HepG2 (cell line): ENCODE measurements around the gene CLDND2. TPM values are rescaled to one million over a fixed set of nuclear protein-coding genes. Genes with fewer than 3 reads are reported as not detected.

ENCODE experiments used
- AGO1 ChIP-seq: fragments of 200-400 bp; formaldehyde crosslinking; IDR thresholded peaks from 2 replicates; pipeline ENCODE4 v1.6.1; 2017; ENCODE audit warnings: mild to moderate bottlenecking, low read depth, low read length, moderate library complexity; ENCODE audit not compliant: poor library complexity, severe bottlenecking
- GABPB1 ChIP-seq: IDR thresholded peaks from 2 replicates; pipeline ENCODE4 v1.6.1; 2016; ENCODE audit warnings: mild to moderate bottlenecking, missing genetic modification reagents, moderate library complexity, missing compliant biosample characterization
- HNF4G ChIP-seq, 2 experiments: sonication (generic) in 1 of 2; formaldehyde crosslinking in 1 of 2; IDR thresholded peaks; 2 replicates each; pipeline versions ENCODE4 v1.4.0 to v1.6.1; 2011 to 2020; ENCODE audit warnings: borderline replicate concordance in 2 of 2, low read depth in 2 of 2, mild to moderate bottlenecking in 2 of 2, low read length in 1 of 2, missing genetic modification reagents in 1 of 2, moderate library complexity in 1 of 2
- NR3C1 ChIP-seq: sonication (generic); formaldehyde crosslinking; IDR thresholded peaks from 2 replicates; pipeline ENCODE4 v1.4.0; 2020; ENCODE audit warnings: missing genetic modification reagents
- ZNF121 ChIP-seq: sonication (generic); formaldehyde crosslinking; IDR thresholded peaks from 2 replicates; pipeline ENCODE4 v1.5.0; 2020; ENCODE audit warnings: mild to moderate bottlenecking, missing genetic modification reagents
- ZNF883 ChIP-seq: sonication (generic); formaldehyde crosslinking; IDR thresholded peaks from 2 replicates; pipeline ENCODE4 v1.5.1; 2020; ENCODE audit warnings: mild to moderate bottlenecking, missing genetic modification reagents; ENCODE audit errors: not compliant biosample characterization
- polyA plus RNA-seq, 8 experiments: library from polyadenylated mRNA; depleted of rRNA in 3 of 8; stranded (reverse) in 7 of 8; unstranded in 1 of 8; fragments of >200 nt; fragmentation: Illumina TruSeq in 4 of 8; extraction: Trizol in 4 of 8; gene quantifications; 2 replicates each; pipeline versions ENCODE4 v1.2.1 to v1.2.3, GENCODE V29; 2011 to 2016; ENCODE audit warnings: low read depth in 4 of 8, missing spikeins in 1 of 8, mixed read lengths in 1 of 8; ENCODE audit not compliant: insufficient read depth in 1 of 8
- total RNA-seq, 5 experiments: library from RNA; depleted of rRNA; stranded (reverse); fragments of >200 nt; fragmentation: Illumina TruSeq; extraction: Trizol; gene quantifications; 2 replicates each; pipeline ENCODE4 v1.2.3, GENCODE V29; 2016; ENCODE audit warnings: low read depth in 1 of 5
- TF ChIP-seq, protein P1 (sequence below): sonication (generic); formaldehyde crosslinking; IDR thresholded peaks from 2 replicates; pipeline ENCODE4 v1.8.0; 2022; ENCODE audit warnings: missing genetic modification reagents, mild to moderate bottlenecking, borderline replicate concordance
- TF ChIP-seq, protein P2 (sequence below): sonication (generic); formaldehyde crosslinking; IDR thresholded peaks from 2 replicates; pipeline ENCODE4 v1.4.0; 2020; ENCODE audit warnings: missing genetic modification reagents, borderline replicate concordance
- TF ChIP-seq, protein P3 (sequence below): sonication (generic); formaldehyde crosslinking; IDR thresholded peaks from 2 replicates; pipeline ENCODE4 v1.4.0; 2020; ENCODE audit warnings: missing genetic modification reagents
- TF ChIP-seq, protein P4 (sequence below): sonication (generic); formaldehyde crosslinking; IDR thresholded peaks from 2 replicates; pipeline ENCODE4 v1.9.0; 2021; ENCODE audit warnings: missing genetic modification reagents, mild to moderate bottlenecking, borderline replicate concordance
- TF ChIP-seq, protein P5 (sequence below): sonication (generic); formaldehyde crosslinking; IDR thresholded peaks from 2 replicates; pipeline ENCODE4 v1.8.0; 2022; ENCODE audit warnings: missing genetic modification reagents, mild to moderate bottlenecking, moderate library complexity, borderline replicate concordance
- TF ChIP-seq, protein P6 (sequence below): sonication (generic); formaldehyde crosslinking; IDR thresholded peaks from 2 replicates; pipeline ENCODE4 v1.4.0; 2020; ENCODE audit warnings: missing genetic modification reagents

CLDND2 gene
- total and polyA plus RNA-seq, 2 of the 13 experiments (the other 11 are each of a cell fraction or from before 2014, with no cell fraction given): 0.84 to 1.8 TPM

DNA sequence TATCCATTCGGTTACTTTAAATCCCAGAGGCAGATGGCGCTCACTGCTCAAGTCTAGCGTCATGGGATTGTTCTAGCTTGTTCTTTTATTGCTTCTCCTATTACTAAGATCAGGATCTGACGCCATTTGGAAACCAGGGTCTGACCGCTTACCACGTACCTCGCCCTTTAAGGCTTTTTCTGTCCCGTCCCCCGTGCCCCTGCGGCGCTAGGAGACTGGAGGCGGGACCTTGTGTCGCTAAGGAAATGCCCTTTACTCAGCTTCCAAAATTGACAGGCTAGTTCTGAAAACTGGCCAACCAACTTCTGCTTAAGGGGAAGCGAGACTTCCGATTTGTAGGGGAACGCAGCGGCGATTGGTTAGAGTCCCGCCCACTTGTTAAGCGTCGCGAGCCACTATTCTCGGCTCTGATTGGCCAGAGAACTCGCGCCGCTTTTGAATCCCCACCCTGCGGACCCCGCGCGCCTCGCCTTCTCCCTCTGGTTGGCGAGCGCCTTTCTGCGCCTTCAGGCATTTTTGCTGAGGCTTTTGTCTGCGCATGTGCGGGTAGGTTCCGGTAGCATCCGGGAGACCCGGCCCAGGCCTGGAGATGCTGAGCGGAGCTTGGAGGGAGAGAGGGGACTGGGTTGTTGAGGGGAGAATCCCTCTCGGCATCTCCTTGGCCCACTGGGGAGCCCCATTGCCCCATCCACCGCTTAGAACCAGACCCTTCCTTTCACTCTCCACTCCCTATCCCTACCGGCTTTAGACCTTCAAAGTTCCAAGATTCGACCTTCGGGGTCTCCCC, 25.4 kb upstream of the CLDND2 start (continued):
- TF ChIP-seq, protein P1, sequence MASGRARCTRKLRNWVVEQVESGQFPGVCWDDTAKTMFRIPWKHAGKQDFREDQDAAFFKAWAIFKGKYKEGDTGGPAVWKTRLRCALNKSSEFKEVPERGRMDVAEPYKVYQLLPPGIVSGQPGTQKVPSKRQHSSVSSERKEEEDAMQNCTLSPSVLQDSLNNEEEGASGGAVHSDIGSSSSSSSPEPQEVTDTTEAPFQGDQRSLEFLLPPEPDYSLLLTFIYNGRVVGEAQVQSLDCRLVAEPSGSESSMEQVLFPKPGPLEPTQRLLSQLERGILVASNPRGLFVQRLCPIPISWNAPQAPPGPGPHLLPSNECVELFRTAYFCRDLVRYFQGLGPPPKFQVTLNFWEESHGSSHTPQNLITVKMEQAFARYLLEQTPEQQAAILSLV (CRISPR knock-in tag): peak; percentile 55; the same call in 1 of the 2 replicates
- TF ChIP-seq GABPB1 (peak; percentile 91), NR3C1 (no peak), ZNF121 (no peak), HNF4G (IDR thresholded peaks at IDR 0.05; ENCODE audit: borderline replicate concordance, low read depth, low read length) (peak; percentile 43; the same call in 1 of the 2 replicates), HNF4G (CRISPR knock-in tag; IDR thresholded peaks at IDR 0.05; ENCODE audit: borderline replicate concordance, low read depth) (no peak), ZNF883 (CRISPR knock-in tag) (peak; percentile 20), AGO1 (no peak)
- TF ChIP-seq, protein P2, sequence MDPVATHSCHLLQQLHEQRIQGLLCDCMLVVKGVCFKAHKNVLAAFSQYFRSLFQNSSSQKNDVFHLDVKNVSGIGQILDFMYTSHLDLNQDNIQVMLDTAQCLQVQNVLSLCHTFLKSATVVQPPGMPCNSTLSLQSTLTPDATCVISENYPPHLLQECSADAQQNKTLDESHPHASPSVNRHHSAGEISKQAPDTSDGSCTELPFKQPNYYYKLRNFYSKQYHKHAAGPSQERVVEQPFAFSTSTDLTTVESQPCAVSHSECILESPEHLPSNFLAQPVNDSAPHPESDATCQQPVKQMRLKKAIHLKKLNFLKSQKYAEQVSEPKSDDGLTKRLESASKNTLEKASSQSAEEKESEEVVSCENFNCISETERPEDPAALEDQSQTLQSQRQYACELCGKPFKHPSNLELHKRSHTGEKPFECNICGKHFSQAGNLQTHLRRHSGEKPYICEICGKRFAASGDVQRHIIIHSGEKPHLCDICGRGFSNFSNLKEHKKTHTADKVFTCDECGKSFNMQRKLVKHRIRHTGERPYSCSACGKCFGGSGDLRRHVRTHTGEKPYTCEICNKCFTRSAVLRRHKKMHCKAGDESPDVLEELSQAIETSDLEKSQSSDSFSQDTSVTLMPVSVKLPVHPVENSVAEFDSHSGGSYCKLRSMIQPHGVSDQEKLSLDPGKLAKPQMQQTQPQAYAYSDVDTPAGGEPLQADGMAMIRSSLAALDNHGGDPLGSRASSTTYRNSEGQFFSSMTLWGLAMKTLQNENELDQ: no peak
- TF ChIP-seq, protein P3, sequence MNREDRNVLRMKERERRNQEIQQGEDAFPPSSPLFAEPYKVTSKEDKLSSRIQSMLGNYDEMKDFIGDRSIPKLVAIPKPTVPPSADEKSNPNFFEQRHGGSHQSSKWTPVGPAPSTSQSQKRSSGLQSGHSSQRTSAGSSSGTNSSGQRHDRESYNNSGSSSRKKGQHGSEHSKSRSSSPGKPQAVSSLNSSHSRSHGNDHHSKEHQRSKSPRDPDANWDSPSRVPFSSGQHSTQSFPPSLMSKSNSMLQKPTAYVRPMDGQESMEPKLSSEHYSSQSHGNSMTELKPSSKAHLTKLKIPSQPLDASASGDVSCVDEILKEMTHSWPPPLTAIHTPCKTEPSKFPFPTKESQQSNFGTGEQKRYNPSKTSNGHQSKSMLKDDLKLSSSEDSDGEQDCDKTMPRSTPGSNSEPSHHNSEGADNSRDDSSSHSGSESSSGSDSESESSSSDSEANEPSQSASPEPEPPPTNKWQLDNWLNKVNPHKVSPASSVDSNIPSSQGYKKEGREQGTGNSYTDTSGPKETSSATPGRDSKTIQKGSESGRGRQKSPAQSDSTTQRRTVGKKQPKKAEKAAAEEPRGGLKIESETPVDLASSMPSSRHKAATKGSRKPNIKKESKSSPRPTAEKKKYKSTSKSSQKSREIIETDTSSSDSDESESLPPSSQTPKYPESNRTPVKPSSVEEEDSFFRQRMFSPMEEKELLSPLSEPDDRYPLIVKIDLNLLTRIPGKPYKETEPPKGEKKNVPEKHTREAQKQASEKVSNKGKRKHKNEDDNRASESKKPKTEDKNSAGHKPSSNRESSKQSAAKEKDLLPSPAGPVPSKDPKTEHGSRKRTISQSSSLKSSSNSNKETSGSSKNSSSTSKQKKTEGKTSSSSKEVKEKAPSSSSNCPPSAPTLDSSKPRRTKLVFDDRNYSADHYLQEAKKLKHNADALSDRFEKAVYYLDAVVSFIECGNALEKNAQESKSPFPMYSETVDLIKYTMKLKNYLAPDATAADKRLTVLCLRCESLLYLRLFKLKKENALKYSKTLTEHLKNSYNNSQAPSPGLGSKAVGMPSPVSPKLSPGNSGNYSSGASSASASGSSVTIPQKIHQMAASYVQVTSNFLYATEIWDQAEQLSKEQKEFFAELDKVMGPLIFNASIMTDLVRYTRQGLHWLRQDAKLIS (CRISPR knock-in tag): no peak
- TF ChIP-seq, protein P4, sequence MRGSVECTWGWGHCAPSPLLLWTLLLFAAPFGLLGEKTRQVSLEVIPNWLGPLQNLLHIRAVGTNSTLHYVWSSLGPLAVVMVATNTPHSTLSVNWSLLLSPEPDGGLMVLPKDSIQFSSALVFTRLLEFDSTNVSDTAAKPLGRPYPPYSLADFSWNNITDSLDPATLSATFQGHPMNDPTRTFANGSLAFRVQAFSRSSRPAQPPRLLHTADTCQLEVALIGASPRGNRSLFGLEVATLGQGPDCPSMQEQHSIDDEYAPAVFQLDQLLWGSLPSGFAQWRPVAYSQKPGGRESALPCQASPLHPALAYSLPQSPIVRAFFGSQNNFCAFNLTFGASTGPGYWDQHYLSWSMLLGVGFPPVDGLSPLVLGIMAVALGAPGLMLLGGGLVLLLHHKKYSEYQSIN (CRISPR knock-in tag): no peak
- TF ChIP-seq, protein P5, sequence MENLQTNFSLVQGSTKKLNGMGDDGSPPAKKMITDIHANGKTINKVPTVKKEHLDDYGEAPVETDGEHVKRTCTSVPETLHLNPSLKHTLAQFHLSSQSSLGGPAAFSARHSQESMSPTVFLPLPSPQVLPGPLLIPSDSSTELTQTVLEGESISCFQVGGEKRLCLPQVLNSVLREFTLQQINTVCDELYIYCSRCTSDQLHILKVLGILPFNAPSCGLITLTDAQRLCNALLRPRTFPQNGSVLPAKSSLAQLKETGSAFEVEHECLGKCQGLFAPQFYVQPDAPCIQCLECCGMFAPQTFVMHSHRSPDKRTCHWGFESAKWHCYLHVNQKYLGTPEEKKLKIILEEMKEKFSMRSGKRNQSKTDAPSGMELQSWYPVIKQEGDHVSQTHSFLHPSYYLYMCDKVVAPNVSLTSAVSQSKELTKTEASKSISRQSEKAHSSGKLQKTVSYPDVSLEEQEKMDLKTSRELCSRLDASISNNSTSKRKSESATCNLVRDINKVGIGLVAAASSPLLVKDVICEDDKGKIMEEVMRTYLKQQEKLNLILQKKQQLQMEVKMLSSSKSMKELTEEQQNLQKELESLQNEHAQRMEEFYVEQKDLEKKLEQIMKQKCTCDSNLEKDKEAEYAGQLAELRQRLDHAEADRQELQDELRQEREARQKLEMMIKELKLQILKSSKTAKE (CRISPR knock-in tag): no peak
- TF ChIP-seq, protein P6, sequence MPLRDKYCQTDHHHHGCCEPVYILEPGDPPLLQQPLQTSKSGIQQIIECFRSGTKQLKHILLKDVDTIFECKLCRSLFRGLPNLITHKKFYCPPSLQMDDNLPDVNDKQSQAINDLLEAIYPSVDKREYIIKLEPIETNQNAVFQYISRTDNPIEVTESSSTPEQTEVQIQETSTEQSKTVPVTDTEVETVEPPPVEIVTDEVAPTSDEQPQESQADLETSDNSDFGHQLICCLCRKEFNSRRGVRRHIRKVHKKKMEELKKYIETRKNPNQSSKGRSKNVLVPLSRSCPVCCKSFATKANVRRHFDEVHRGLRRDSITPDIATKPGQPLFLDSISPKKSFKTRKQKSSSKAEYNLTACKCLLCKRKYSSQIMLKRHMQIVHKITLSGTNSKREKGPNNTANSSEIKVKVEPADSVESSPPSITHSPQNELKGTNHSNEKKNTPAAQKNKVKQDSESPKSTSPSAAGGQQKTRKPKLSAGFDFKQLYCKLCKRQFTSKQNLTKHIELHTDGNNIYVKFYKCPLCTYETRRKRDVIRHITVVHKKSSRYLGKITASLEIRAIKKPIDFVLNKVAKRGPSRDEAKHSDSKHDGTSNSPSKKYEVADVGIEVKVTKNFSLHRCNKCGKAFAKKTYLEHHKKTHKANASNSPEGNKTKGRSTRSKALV (CRISPR knock-in tag): no peak
